GM12891 (cell line): ENCODE data around the gene CLCNKA.

ENCODE experiments used
- POLR2A ChIP-seq: IDR thresholded peaks from 2 replicates; pipeline ENCODE4 v1.6.1; 2011; ENCODE audit warnings: low read depth, low read length, control low read depth
- POLR2AphosphoS5 ChIP-seq: IDR thresholded peaks from 2 replicates; pipeline ENCODE4 v1.6.1; 2011; ENCODE audit warnings: low read depth, low read length, control low read depth

DNA sequence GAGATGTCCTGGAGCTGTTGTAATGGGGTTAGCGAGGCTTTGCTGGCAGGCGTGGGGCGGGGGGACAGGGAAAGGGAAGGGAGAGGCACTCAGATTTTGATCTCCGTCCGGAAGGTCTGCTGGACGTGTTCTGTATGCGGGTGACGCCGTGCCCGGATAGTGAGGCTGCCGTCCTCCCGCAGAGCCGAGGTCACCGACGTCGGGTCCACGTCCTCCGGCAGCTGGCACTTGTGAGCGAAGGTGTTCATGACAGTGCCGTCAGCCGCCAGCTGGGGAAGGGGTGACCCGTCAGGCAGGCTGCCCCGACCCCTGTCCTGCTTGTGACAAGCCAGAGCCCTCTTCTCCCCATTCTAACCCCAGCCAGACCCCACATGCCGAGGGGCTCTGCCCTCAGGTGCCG is 6.3 kb upstream of the CLCNKA start:
- TF ChIP-seq POLR2A, result no peak
- no peak for TF ChIP-seq POLR2AphosphoS5
